GM12875 (cell line): ENCODE results near the gene ALOX5.

Source experiments
- H3K4me3 ChIP-seq: one replicate; pipeline ENCODE4 v1.5.1; 2011; ENCODE audit warnings: low read depth, low read length, control low read depth
- TF ChIP-seq, protein P1 (sequence below): IDR thresholded peaks from 2 replicates; pipeline ENCODE4 v1.5.1; 2011; ENCODE audit warnings: low read depth, mild to moderate bottlenecking, control low read depth, inconsistent platforms, low read length, moderate library complexity, borderline replicate concordance; ENCODE audit not compliant: insufficient read depth

The ALOX5 gene

DNA sequence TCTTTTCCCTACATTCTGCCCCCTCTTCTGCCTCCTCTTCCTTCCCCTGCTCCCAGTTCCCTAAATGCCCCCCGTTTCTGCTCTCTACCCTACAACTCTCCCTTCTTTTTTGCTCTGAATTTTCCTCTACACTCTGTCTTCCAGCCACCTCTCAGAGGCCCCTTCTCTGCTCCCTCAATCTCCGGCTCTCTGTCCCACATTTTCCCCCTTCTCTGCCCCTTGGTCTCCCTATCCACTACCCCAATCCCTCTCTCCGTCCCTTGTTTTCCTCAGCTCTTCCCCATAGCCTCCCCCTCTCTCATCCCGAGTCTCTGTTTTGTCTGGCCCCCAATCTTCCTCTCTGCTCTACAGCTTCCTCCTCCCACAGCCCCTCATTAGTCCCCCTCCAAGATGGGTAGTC, 3.3 kb downstream of the ALOX5 start:
- no peak overlapping the region for H3K4me3 ChIP-seq
- TF ChIP-seq, protein P1, sequence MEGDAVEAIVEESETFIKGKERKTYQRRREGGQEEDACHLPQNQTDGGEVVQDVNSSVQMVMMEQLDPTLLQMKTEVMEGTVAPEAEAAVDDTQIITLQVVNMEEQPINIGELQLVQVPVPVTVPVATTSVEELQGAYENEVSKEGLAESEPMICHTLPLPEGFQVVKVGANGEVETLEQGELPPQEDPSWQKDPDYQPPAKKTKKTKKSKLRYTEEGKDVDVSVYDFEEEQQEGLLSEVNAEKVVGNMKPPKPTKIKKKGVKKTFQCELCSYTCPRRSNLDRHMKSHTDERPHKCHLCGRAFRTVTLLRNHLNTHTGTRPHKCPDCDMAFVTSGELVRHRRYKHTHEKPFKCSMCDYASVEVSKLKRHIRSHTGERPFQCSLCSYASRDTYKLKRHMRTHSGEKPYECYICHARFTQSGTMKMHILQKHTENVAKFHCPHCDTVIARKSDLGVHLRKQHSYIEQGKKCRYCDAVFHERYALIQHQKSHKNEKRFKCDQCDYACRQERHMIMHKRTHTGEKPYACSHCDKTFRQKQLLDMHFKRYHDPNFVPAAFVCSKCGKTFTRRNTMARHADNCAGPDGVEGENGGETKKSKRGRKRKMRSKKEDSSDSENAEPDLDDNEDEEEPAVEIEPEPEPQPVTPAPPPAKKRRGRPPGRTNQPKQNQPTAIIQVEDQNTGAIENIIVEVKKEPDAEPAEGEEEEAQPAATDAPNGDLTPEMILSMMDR = no peak

DNA sequence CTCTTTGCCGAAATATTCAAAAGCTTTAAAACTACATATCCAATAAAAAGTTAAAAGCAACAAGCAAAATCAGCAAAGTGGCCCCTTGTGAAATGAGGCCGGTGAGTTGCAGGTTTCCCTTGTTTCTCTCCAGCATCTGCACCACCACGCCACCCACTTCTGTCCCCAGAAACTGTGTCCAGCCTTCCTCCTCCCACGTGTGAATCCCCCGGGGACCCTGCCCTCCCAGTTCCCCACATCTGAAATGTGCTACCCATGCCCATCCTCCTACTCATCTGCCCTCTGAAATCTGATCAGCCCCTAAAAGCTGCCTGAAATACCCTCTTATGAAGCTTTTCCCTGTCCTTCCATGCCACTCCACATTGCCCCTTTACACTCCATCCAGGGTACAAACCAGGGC, 3.8 kb downstream of the ALOX5 start:
- no peak overlapping the region for H3K4me3 ChIP-seq
- TF ChIP-seq, protein P1 = no peak

DNA sequence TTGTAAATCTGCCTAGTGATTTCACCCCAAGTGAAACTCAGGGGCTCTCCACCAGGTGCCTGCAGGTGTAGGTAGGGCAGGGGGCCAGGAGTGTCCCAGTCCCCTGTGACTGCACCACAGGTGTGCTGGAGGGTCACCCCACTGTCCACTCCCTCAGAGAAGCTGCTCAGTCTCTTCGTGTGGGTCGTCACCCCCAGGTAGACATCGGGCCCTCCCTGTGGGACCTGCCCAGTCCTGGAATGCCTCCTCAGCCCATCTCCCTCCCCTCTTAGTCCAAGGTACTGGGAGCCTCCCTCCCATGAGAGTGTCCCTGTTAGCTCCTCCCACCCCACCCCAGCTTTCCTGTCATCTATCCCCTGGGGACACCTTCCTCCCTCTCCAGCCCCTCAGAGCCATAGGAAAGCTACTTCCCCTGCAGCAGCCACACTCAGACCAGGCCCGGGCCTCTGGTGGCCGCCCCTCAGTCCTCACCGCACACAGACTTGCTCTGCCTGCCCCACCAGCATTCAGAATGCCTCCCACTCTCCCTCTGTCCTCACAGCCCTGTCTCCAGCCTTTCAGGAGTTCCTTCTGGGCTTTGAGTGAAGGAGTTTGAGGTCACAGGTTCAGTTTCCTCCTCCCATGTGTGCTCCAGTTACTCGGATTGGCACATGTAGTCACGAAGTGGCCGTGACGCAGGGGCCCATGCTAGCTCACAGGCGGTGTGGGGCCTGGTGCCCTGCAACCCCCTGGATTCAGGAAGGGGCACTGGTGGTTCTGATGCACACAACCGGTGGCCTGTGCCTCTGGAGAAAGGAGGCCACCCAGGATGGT, 5.1 kb downstream of the ALOX5 start:
- H3K4me3 ChIP-seq = no peak overlapping the region
- TF ChIP-seq, protein P1 = no peak

DNA sequence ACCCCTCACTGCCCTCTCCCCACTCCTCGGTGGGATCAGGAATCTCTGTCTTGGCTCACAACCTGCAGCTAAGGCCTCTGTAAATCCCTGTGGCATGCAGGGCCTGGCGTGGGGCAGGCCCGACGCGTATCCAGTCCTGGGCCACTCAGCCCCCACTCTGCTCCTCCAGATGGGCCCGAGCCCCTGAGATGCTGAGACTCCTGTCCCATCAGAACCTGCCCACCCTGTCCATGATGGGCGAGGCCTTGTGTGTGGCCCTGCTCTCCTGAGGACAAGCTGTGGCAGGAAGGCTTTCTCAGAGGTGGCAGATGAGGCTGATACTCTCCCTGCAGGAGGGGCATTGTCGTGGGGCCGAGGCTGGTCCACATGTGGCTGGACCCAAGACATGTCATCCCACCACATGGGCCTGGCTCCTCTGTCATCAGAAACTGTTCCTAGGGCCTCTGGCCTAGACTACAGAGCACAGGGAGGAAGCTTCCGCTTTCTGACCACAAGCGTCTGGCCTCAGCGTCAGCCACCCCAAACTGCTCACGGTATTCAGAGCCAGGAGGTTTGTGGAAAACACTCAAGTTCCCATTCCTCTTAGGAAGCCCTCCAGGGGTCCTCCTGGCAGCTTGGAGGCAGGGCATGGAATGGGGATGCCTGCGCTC, 6.0 kb downstream of the ALOX5 start:
- no peak overlapping the region for H3K4me3 ChIP-seq
- TF ChIP-seq, protein P1 = no peak

DNA sequence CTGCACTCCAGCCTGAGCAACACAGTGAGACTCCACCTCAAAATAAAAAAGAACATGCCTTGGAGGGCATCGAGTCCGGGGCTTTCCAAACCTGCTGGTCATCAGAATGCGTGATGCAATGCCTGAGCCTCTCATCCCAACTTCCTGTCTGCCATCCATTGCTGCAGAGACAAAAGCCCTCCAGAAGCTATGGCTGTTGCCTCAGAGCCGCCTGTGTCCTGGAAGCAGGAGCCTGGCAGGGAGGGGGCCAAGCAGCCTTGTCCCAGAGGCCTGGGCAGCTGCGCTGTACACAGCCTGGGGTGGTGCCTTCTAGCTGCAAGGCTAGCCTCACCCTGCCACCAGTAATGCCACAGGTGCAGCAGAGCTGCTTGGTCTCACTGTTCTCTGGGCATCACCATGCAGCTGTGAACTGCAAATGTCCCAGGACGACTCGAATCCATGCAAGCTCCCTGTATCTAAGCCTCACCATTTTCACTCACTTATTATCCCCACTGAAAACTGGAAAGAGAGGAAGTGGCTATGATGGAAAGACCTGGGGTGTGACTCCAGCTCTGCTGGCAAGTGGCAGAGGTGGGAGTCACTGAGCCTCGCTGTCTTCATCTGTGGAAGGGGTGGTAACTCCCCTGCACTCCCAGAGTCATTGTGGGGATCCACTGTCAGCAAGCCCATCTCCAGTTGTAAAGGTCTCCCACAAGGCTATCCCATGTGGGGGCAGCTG, 7.0 kb downstream of the ALOX5 start:
- TF ChIP-seq, protein P1 = no peak
- no peak overlapping the region for H3K4me3 ChIP-seq

DNA sequence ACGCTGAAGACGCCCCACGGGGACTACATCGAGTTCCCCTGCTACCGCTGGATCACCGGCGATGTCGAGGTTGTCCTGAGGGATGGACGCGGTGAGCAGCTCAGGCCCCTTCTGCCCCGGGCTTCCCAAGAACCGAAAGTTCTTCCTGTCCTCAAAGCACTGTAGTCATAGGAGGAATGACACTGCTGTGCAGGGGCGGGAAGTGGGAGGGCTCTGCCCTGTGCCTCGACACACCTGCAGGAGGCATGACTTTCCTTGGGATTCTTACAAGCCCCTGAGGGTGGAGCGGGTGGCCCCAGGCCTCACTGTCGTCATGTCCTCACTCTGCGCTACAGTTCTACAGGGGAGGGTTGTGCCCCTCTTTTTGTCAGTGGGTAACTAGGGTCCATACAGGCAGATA, 8.6 kb downstream of the ALOX5 start:
- TF ChIP-seq, protein P1 = no peak

More for the DNA sequence above, 8.6 kb downstream of the ALOX5 start:
- no peak overlapping the region for H3K4me3 ChIP-seq
